IPS-NIHi7 (cell line): ENCODE data around the gene ZBED2.
A peak's percentile ranks its signal among the peaks of the same experiment; 100 is the strongest.
"Not testable (repeated sequence)": the region's sequence is repeated elsewhere in the genome, so short reads cannot be mapped to it uniquely, and the experiment has no call there.

Source experiments
- DNase-seq: peaks from one replicate; pipeline ENCODE4 v3.0.0; 2012; ENCODE audit warnings: mixed read lengths; ENCODE audit errors: extremely low spot score

ZBED2 gene

GRCh38 chr3:111595232-111595631, at the start of gene ZBED2:
Gene ZBED2, minus strand, starts transcription at chr3:111595346. Its CDS starts 1,145 bp downstream, at chr3:111594201.
- no peak for DNase-seq

- no peak for DNase-seq
Measured at GRCh38 chr3:111639316-111639715, 44.2 kb upstream of the ZBED2 start.

- no peak for DNase-seq
Measured at GRCh38 chr3:111636366-111636885, 41.3 kb upstream of the ZBED2 start.

- DNase-seq = no peak
Measured at GRCh38 chr3:111635403-111635802, 40.3 kb upstream of the ZBED2 start.

- DNase-seq = not testable (repeated sequence)
Measured at GRCh38 chr3:111630638-111631037, 35.5 kb upstream of the ZBED2 start.

- DNase-seq = not testable (repeated sequence)
Measured at GRCh38 chr3:111629018-111629417, 33.9 kb upstream of the ZBED2 start.

- DNase-seq = no peak
Measured at GRCh38 chr3:111627092-111627491, 31.9 kb upstream of the ZBED2 start.

- peak; percentile 72 for DNase-seq
Measured at GRCh38 chr3:111621535-111621934, 26.4 kb upstream of the ZBED2 start.

GRCh38 chr3:111619833-111620232, 24.7 kb upstream of the ZBED2 start:
- no peak for DNase-seq

- DNase-seq = no peak
Measured at GRCh38 chr3:111618945-111619344, 23.8 kb upstream of the ZBED2 start.

GRCh38 chr3:111617912-111618601, 22.9 kb upstream of the ZBED2 start:
- DNase-seq = no peak

GRCh38 chr3:111617406-111617805, 22.3 kb upstream of the ZBED2 start:
- no peak for DNase-seq

GRCh38 chr3:111616417-111617105, 21.4 kb upstream of the ZBED2 start:
- no peak for DNase-seq

- no peak for DNase-seq
Measured at GRCh38 chr3:111615880-111616279, 20.7 kb upstream of the ZBED2 start.

GRCh38 chr3:111613294-111613693, 18.1 kb upstream of the ZBED2 start:
- no peak for DNase-seq

- no peak for DNase-seq
Measured at GRCh38 chr3:111610612-111611054, 15.5 kb upstream of the ZBED2 start.

GRCh38 chr3:111610189-111610588, 15.0 kb upstream of the ZBED2 start:
- no peak for DNase-seq

- no peak for DNase-seq
Measured at GRCh38 chr3:111609700-111610099, 14.6 kb upstream of the ZBED2 start.

- no peak for DNase-seq
Measured at GRCh38 chr3:111608383-111608782, 13.2 kb upstream of the ZBED2 start.

- DNase-seq = no peak
Measured at GRCh38 chr3:111607240-111607920, 12.2 kb upstream of the ZBED2 start.

GRCh38 chr3:111605493-111605892, 10.3 kb upstream of the ZBED2 start:
- DNase-seq = no peak

GRCh38 chr3:111605018-111605417, 9.9 kb upstream of the ZBED2 start:
- DNase-seq = no peak
